ENCODE measurements around the gene PTPRN2. TPM values are rescaled to one million over a fixed set of nuclear protein-coding genes. Genes with fewer than 3 reads are reported as not detected.

Gene PTPRN2
- total RNA-seq, 1 experiment from 2014 or later = 1.7 TPM

- H3K9me2 ChIP-seq (replicated peaks; ENCODE audit: insufficient read depth, low read length) = no peaks in the 10 kb centered on the region
- no peak overlapping the region for H3K27ac ChIP-seq (ENCODE audit: low read length)
- no peak overlapping the region for H3K4me2 ChIP-seq (ENCODE audit: low read depth, low read length, poor library complexity, severe bottlenecking)
- H3K9ac ChIP-seq (ENCODE audit: low read length) = no peak overlapping the region
- H3K4me3 ChIP-seq (ENCODE audit: low read length) = no peak overlapping the region
- DNase-seq = no peak
- H3K79me2 ChIP-seq (ENCODE audit: low read length) = no peaks in the 10 kb centered on the region
- no peaks in the 10 kb centered on the region for H4K20me1 ChIP-seq (ENCODE audit: insufficient read depth, low read depth, low read length)
- H3K9me3 ChIP-seq (ENCODE audit: low read length) = no peaks in the 10 kb centered on the region
- H3K36me3 ChIP-seq (ENCODE audit: insufficient read depth, low read length) = no peaks in the 10 kb centered on the region
- H2AFZ ChIP-seq (ENCODE audit: low read length) = no peak overlapping the region
- H3K4me1 ChIP-seq (ENCODE audit: low read length) = no peaks in the 10 kb centered on the region
- no peaks in the 10 kb centered on the region for H3K27me3 ChIP-seq (ENCODE audit: low read length)
These were observed 316.7 kb downstream of the PTPRN2 start for GRCh38 chr7:158270856-158271413.

DNA sequence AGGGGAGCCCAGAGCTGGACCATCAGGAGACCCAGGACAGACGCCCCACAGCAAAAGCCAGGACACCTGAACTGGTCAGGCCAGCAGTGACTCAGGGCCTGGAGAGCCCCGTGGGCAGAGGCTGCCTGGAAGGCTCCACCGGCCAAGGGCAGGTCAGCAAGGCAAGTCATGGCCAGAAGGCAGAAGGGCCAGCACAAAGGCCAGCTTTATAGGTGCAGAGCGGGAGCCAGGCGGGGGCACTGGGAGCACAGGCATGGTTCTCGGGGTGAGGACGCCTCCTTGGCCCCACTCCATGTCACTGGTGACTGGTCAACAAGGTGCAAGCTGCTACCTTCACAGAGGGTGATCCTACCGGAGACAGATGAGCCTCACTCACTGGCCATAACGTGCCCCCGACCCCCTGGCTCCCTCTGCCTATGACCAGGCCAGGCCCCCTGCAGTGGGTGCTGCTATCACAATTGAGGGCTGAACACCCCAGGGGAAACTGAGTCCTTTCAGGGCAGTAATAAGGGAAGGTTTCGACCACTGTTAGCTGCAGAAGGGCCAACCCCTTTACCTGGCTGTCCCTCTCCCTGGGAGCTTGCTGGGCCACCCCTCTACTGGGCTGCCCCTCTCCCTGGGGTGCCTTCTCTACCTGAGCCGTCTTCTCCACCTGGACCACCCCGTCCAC, 317.4 kb downstream of the PTPRN2 start:
- H3K27ac ChIP-seq (ENCODE audit: low read length) = no peak overlapping the region
- no peaks in the 10 kb centered on the region for H3K9me2 ChIP-seq (replicated peaks; ENCODE audit: insufficient read depth, low read length)
- no peaks in the 10 kb centered on the region for H3K4me1 ChIP-seq (ENCODE audit: low read length)
- no peak overlapping the region for H2AFZ ChIP-seq (ENCODE audit: low read length)
- H3K79me2 ChIP-seq (ENCODE audit: low read length) = no peaks in the 10 kb centered on the region
- H3K36me3 ChIP-seq (ENCODE audit: insufficient read depth, low read length) = no peaks in the 10 kb centered on the region
- H3K4me2 ChIP-seq (ENCODE audit: low read depth, low read length, poor library complexity, severe bottlenecking) = no peak overlapping the region
- no peak overlapping the region for H3K9ac ChIP-seq (ENCODE audit: low read length)
- H4K20me1 ChIP-seq (ENCODE audit: insufficient read depth, low read depth, low read length) = no peaks in the 10 kb centered on the region
- no peak for DNase-seq
- no peak overlapping the region for H3K4me3 ChIP-seq (ENCODE audit: low read length)
- no peaks in the 10 kb centered on the region for H3K9me3 ChIP-seq (ENCODE audit: low read length)
- H3K27me3 ChIP-seq (ENCODE audit: low read length) = no peaks in the 10 kb centered on the region

- Histone ChIP-seq H4K20me1 (ENCODE audit: insufficient read depth, low read depth, low read length) (no peaks in the 10 kb centered on the region), H3K9me3 (ENCODE audit: low read length) (no peaks in the 10 kb centered on the region)
These were observed 318.6 kb downstream of the PTPRN2 start for GRCh38 chr7:158268816-158269535.

GRCh38 chr7:158267742-158268435, 319.7 kb downstream of the PTPRN2 start:
- Histone ChIP-seq H3K36me3 (ENCODE audit: insufficient read depth, low read length) (no peaks in the 10 kb centered on the region), H3K9me2 (replicated peaks; ENCODE audit: insufficient read depth, low read length) (no peaks in the 10 kb centered on the region), H3K9ac (ENCODE audit: low read length) (no peak overlapping the region), H2AFZ (ENCODE audit: low read length) (no peak overlapping the region), H3K27ac (ENCODE audit: low read length) (no peak overlapping the region), H3K79me2 (ENCODE audit: low read length) (no peaks in the 10 kb centered on the region), H3K4me2 (ENCODE audit: low read depth, low read length, poor library complexity, severe bottlenecking) (no peak overlapping the region), H3K4me1 (ENCODE audit: low read length) (no peaks in the 10 kb centered on the region), H4K20me1 (ENCODE audit: insufficient read depth, low read depth, low read length) (no peaks in the 10 kb centered on the region), H3K4me3 (ENCODE audit: low read length) (no peak overlapping the region), H3K9me3 (ENCODE audit: low read length) (no peaks in the 10 kb centered on the region; the same call in 1 of the 2 replicates), H3K27me3 (ENCODE audit: low read length) (no peaks in the 10 kb centered on the region)
- no peak for DNase-seq

More at GRCh38 chr7:158268816-158269535, 318.6 kb downstream of the PTPRN2 start:
- Histone ChIP-seq H3K27ac (ENCODE audit: low read length) (no peak overlapping the region), H3K4me1 (ENCODE audit: low read length) (no peaks in the 10 kb centered on the region), H3K4me3 (ENCODE audit: low read length) (no peak overlapping the region), H3K36me3 (ENCODE audit: insufficient read depth, low read length) (no peaks in the 10 kb centered on the region), H3K79me2 (ENCODE audit: low read length) (no peaks in the 10 kb centered on the region), H3K27me3 (ENCODE audit: low read length) (no peaks in the 10 kb centered on the region), H3K9me2 (replicated peaks; ENCODE audit: insufficient read depth, low read length) (no peaks in the 10 kb centered on the region), H3K4me2 (ENCODE audit: low read depth, low read length, poor library complexity, severe bottlenecking) (no peak overlapping the region), H3K9ac (ENCODE audit: low read length) (no peak overlapping the region), H2AFZ (ENCODE audit: low read length) (no peak overlapping the region)
- DNase-seq = no peak

DNA sequence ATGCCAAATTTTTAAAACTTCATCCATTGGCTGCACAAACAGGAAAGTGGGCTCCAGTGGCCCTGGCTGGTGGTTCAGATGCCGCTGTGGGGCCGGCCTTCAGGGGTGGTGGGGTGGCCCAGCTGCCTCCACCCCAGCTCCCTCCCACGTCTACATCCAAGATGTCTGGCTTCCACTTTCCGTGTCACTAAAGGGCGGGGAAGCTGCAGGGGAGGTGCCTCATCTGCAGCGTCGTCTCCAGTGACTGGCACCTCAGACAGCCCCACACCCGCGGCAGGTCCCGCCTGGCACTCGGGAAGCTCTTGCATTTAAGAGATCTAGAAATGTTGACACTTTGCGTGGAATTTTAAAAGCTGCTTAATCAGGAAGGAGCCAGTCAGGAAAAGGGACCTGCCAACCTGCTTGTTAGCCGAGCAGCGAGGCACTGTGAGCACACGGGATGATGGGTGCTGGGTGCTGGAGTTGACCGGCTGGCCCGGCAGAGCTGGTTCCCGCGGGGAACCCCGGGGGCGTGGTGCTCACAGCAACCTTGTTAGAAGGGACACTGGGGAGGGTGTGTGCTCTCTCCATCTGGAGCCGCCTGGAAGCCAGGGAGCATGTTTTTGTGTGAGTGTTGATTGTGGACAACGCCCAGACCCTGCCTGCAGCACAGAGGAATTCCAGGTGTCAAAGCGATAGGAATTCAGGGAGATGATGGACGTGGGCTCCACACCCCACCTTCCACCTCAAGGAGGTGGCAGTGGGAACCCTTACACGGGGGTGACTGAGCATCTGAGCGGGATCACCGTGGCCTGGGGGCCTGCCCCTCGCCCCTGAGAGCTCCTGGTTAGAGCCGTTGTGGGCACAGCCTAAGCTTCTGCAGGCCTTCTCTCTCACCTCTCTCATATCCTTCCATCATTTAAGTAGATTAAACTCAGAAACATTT, 320.5 kb downstream of the PTPRN2 start:
- H4K20me1 ChIP-seq (ENCODE audit: insufficient read depth, low read depth, low read length) = no peaks in the 10 kb centered on the region
- no peaks in the 10 kb centered on the region for H3K27me3 ChIP-seq (ENCODE audit: low read length)
- H3K36me3 ChIP-seq (ENCODE audit: insufficient read depth, low read length) = no peaks in the 10 kb centered on the region
- no peaks in the 10 kb centered on the region for H3K4me1 ChIP-seq (ENCODE audit: low read length)
- H3K4me2 ChIP-seq (ENCODE audit: low read depth, low read length, poor library complexity, severe bottlenecking) = no peak overlapping the region
- no peaks in the 10 kb centered on the region; the same call in 1 of the 2 replicates for H3K9me3 ChIP-seq (ENCODE audit: low read length)
- H3K79me2 ChIP-seq (ENCODE audit: low read length) = no peaks in the 10 kb centered on the region
- H3K4me3 ChIP-seq (ENCODE audit: low read length) = no peak overlapping the region
- no peaks in the 10 kb centered on the region for H3K9me2 ChIP-seq (replicated peaks; ENCODE audit: insufficient read depth, low read length)
- H3K9ac ChIP-seq (ENCODE audit: low read length) = no peak overlapping the region
- no peak for DNase-seq
- no peak overlapping the region for H3K27ac ChIP-seq (ENCODE audit: low read length)
- no peak overlapping the region for H2AFZ ChIP-seq (ENCODE audit: low read length)

DNA sequence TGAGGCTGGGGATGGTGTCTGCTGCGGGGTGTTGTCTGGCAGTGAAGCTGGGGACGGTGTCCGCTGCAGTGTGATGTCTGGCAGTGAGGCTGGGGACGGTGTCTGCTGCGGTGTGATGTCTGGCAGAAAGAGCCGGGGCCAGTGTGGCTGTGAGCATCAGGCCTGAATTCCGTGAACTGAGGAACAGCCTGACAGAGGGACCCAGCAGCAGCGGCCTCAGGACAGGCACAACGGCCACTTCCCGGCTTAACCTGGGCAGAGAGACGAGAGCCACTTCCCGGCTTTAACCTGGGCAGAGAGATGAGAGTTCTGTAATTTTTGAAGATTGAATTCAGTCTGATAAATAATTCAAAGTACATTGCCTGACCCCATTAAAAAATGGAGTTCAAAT, 321.2 kb downstream of the PTPRN2 start:
- Histone ChIP-seq H3K9ac (ENCODE audit: low read length) (no peak overlapping the region), H3K36me3 (ENCODE audit: insufficient read depth, low read length) (no peaks in the 10 kb centered on the region), H3K9me2 (replicated peaks; ENCODE audit: insufficient read depth, low read length) (no peaks in the 10 kb centered on the region), H3K27me3 (ENCODE audit: low read length) (no peaks in the 10 kb centered on the region), H3K27ac (ENCODE audit: low read length) (no peak overlapping the region), H3K4me2 (ENCODE audit: low read depth, low read length, poor library complexity, severe bottlenecking) (no peak overlapping the region), H2AFZ (ENCODE audit: low read length) (no peak overlapping the region), H4K20me1 (ENCODE audit: insufficient read depth, low read depth, low read length) (no peaks in the 10 kb centered on the region), H3K4me3 (ENCODE audit: low read length) (no peak overlapping the region), H3K79me2 (ENCODE audit: low read length) (no peaks in the 10 kb centered on the region), H3K4me1 (ENCODE audit: low read length) (no peaks in the 10 kb centered on the region), H3K9me3 (ENCODE audit: low read length) (no peaks in the 10 kb centered on the region; the same call in 1 of the 2 replicates)
- DNase-seq = no peak

- Histone ChIP-seq H2AFZ (ENCODE audit: low read length) (no peak overlapping the region), H3K4me2 (ENCODE audit: low read depth, low read length, poor library complexity, severe bottlenecking) (no peak overlapping the region), H3K9ac (ENCODE audit: low read length) (no peak overlapping the region), H3K79me2 (ENCODE audit: low read length) (no peaks in the 10 kb centered on the region), H4K20me1 (ENCODE audit: insufficient read depth, low read depth, low read length) (no peaks in the 10 kb centered on the region), H3K27me3 (ENCODE audit: low read length) (no peaks in the 10 kb centered on the region), H3K9me3 (ENCODE audit: low read length) (no peaks in the 10 kb centered on the region; the same call in 1 of the 2 replicates), H3K27ac (ENCODE audit: low read length) (no peak overlapping the region), H3K36me3 (ENCODE audit: insufficient read depth, low read length) (no peaks in the 10 kb centered on the region), H3K4me1 (ENCODE audit: low read length) (no peaks in the 10 kb centered on the region), H3K9me2 (replicated peaks; ENCODE audit: insufficient read depth, low read length) (no peaks in the 10 kb centered on the region), H3K4me3 (ENCODE audit: low read length) (no peak overlapping the region)
- no peak for DNase-seq
These were observed 321.9 kb downstream of the PTPRN2 start for GRCh38 chr7:158265743-158266080.
